ENCODE measurements around the gene FOXO6.

DNA sequence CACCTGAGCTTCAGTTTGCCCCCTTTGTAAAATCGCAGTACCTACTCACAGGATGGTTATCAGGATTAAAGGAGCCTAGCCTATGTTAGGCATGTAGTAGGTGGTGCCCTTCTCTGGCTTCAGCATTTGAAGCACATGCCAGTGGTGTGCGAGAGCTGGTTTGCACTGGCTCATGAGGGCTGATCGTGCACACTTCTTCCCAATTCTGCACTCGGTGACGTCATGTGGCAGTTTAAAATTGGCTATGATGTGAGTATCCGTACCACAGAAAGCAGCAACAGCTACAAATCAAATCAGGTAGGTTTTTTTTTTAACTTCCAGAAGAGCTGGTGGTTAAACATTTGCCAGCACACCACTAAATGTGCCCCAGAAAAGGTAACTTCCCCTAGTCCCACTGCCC lies 13.5 kb downstream of the FOXO6 start:
- TF ChIP-seq, protein P1, sequence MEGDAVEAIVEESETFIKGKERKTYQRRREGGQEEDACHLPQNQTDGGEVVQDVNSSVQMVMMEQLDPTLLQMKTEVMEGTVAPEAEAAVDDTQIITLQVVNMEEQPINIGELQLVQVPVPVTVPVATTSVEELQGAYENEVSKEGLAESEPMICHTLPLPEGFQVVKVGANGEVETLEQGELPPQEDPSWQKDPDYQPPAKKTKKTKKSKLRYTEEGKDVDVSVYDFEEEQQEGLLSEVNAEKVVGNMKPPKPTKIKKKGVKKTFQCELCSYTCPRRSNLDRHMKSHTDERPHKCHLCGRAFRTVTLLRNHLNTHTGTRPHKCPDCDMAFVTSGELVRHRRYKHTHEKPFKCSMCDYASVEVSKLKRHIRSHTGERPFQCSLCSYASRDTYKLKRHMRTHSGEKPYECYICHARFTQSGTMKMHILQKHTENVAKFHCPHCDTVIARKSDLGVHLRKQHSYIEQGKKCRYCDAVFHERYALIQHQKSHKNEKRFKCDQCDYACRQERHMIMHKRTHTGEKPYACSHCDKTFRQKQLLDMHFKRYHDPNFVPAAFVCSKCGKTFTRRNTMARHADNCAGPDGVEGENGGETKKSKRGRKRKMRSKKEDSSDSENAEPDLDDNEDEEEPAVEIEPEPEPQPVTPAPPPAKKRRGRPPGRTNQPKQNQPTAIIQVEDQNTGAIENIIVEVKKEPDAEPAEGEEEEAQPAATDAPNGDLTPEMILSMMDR (optimal IDR thresholded peaks at IDR 0.05 in 1 of 3, IDR thresholded peaks at IDR 0.05 in 1 of 3, conservative IDR thresholded peaks at IDR 0.05 in 1 of 3; ENCODE audit: extremely low read depth in 1 of 3, insufficient read depth in 2 of 3, low read length in 3 of 3): no peak
- TF ChIP-seq EZH2 (IDR thresholded peaks at IDR 0.05; ENCODE audit: low read length): no peak
